Stimulated activated CD8-positive, alpha-beta memory T cell treated with anti-CD3 and anti-CD28 coated beads, Interleukin-2, amount 100 ng/mL, for 1 hour (primary cell): ENCODE results near the gene LZTFL1.
"Not testable (repeated sequence)": the region's sequence is repeated elsewhere in the genome, so short reads cannot be mapped to it uniquely, and the experiment has no call there.

Experiments used
- DNase-seq, 2 donors: peaks; one replicate each; pipeline ENCODE4 v3.0.0-alpha.2; 2020; ENCODE audit warnings: low read depth in 2 of 2

Gene LZTFL1

GRCh38 chr3:45864760-45865519 lies 23.0 kb upstream of the LZTFL1 start:
- no peak for DNase-seq

- DNase-seq = no peak
Measured at GRCh38 chr3:45861043-45861719, 19.3 kb upstream of the LZTFL1 start.

- no peak for DNase-seq
Measured at GRCh38 chr3:45860481-45860880, 18.6 kb upstream of the LZTFL1 start.

- no peak for DNase-seq
Measured at GRCh38 chr3:45858809-45859543, 17.1 kb upstream of the LZTFL1 start.

GRCh38 chr3:45857024-45857423 lies 15.1 kb upstream of the LZTFL1 start:
- DNase-seq = not testable (repeated sequence)

- DNase-seq = not testable (repeated sequence)
Measured at GRCh38 chr3:45856323-45856722, 14.4 kb upstream of the LZTFL1 start.

- no peak for DNase-seq
Measured at GRCh38 chr3:45852828-45853227, 10.9 kb upstream of the LZTFL1 start.

GRCh38 chr3:45848392-45848791 lies 6.5 kb upstream of the LZTFL1 start:
- DNase-seq = no peak

- no peak for DNase-seq
Measured at GRCh38 chr3:45844616-45845015, 2.7 kb upstream of the LZTFL1 start.

GRCh38 chr3:45842851-45843625 lies 1.1 kb upstream of the LZTFL1 start:
- no peak for DNase-seq

GRCh38 chr3:45841420-45841756 lies 531 bp downstream of the LZTFL1 start:
- no peak for DNase-seq

- DNase-seq = no peak
Measured at GRCh38 chr3:45838466-45838865, 3.5 kb downstream of the LZTFL1 start.

- no peak for DNase-seq
Measured at GRCh38 chr3:45832699-45833098, 9.2 kb downstream of the LZTFL1 start.

- DNase-seq = no peak
Measured at GRCh38 chr3:45830121-45830520, 11.8 kb downstream of the LZTFL1 start.

GRCh38 chr3:45826908-45827307 lies 15.0 kb downstream of the LZTFL1 start:
- no peak for DNase-seq

- no peak for DNase-seq
Measured at GRCh38 chr3:45826321-45826720, 15.6 kb downstream of the LZTFL1 start.

GRCh38 chr3:45821127-45821526 lies 20.8 kb downstream of the LZTFL1 start:
- DNase-seq = no peak

GRCh38 chr3:45819543-45819942 lies 22.4 kb downstream of the LZTFL1 start:
- DNase-seq = no peak

GRCh38 chr3:45817831-45818522 lies 23.9 kb downstream of the LZTFL1 start:
- no peak for DNase-seq

GRCh38 chr3:45816544-45816943 lies 25.4 kb downstream of the LZTFL1 start:
- no peak for DNase-seq

- no peak for DNase-seq
Measured at GRCh38 chr3:45814322-45814721, 27.6 kb downstream of the LZTFL1 start.
